Neural crest cell (in vitro differentiated cells): ENCODE results near the gene AKAP7. TPM values are rescaled to one million over a fixed set of nuclear protein-coding genes. Genes with fewer than 3 reads are reported as not detected.

Experiments used
- DNase-seq: peaks from one replicate; pipeline ENCODE4 v3.0.0; 2021; ENCODE audit warnings: low read depth, mixed read lengths, low spot score
- H3K27ac Mint-ChIP-seq: one replicate; pipeline ENCODE4 v1.8.0; 2021; ENCODE audit warnings: mild to moderate bottlenecking, mixed read lengths; ENCODE audit not compliant: unreplicated experiment
- H3K27me3 Mint-ChIP-seq: 2 replicates; pipeline ENCODE4 v1.8.0; 2021; ENCODE audit warnings: low read depth, mild to moderate bottlenecking, mixed read lengths
- H3K36me3 Mint-ChIP-seq: 2 replicates; pipeline ENCODE4 v1.8.0; 2021; ENCODE audit warnings: low read depth, mild to moderate bottlenecking, mixed read lengths
- H3K4me1 Mint-ChIP-seq: 2 replicates; pipeline ENCODE4 v1.8.0; 2021; ENCODE audit warnings: mixed read lengths
- H3K4me3 Mint-ChIP-seq: one replicate; pipeline ENCODE4 v1.8.0; 2021; ENCODE audit warnings: mild to moderate bottlenecking, mixed read lengths
- H3K9me3 Mint-ChIP-seq: 2 replicates; pipeline ENCODE4 v1.8.0; 2021; ENCODE audit warnings: mixed read lengths
- CTCF ChIP-seq: fragments of 200-600 bp; sonication (generic); conservative IDR thresholded peaks from 2 replicates; pipeline ENCODE4 v1.5.0; 2021; ENCODE audit warnings: antibody characterized with exemption, mild to moderate bottlenecking
- total RNA-seq: library from RNA; stranded (reverse); gene quantifications from 2 replicates; pipeline ENCODE4 v1.2.1, GENCODE V29; 2021

Gene AKAP7
- total RNA-seq, 1 donor from 2014 or later = 7.8 TPM

- Mint-ChIP-seq H3K27ac (no peak overlapping the region), H3K9me3 (no peaks in the 10 kb centered on the region), H3K36me3 (no peaks in the 10 kb centered on the region), H3K27me3 (no peaks in the 10 kb centered on the region), H3K4me3 (no peak overlapping the region), H3K4me1 (peaks cover 8% of the 10 kb centered on the region)
- DNase-seq = no peak
- no peak for TF ChIP-seq CTCF
Observed at GRCh38 chr6:131231891-131232290, 96.6 kb downstream of the AKAP7 start.

- no peak for DNase-seq
Observed at GRCh38 chr6:131244942-131245341, 109.7 kb downstream of the AKAP7 start.

GRCh38 chr6:131250122-131250521 lies 114.9 kb downstream of the AKAP7 start:
- peak; percentile 16 for DNase-seq
- Mint-ChIP-seq H3K4me3 (peak overlapping the region; percentile 71), H3K36me3 (peaks cover 2% of the 10 kb centered on the region), H3K9me3 (no peaks in the 10 kb centered on the region), H3K27me3 (no peaks in the 10 kb centered on the region), H3K27ac (no peak overlapping the region), H3K4me1 (peaks cover 26% of the 10 kb centered on the region)
- TF ChIP-seq CTCF = no peak

More at GRCh38 chr6:131244942-131245341, 109.7 kb downstream of the AKAP7 start:
- no peak overlapping the region for H3K27ac Mint-ChIP-seq
- H3K27me3 Mint-ChIP-seq = no peaks in the 10 kb centered on the region
- no peak overlapping the region for H3K4me3 Mint-ChIP-seq
- TF ChIP-seq CTCF = no peak
- peaks cover 8% of the 10 kb centered on the region for H3K36me3 Mint-ChIP-seq
- H3K9me3 Mint-ChIP-seq = peaks cover 5% of the 10 kb centered on the region
- peaks cover 6% of the 10 kb centered on the region for H3K4me1 Mint-ChIP-seq

- Mint-ChIP-seq H3K27ac (no peak overlapping the region), H3K4me1 (peaks cover 26% of the 10 kb centered on the region), H3K36me3 (no peaks in the 10 kb centered on the region), H3K4me3 (peak overlapping the region; percentile 71), H3K27me3 (no peaks in the 10 kb centered on the region), H3K9me3 (no peaks in the 10 kb centered on the region)
- no peak for DNase-seq
- TF ChIP-seq CTCF = no peak
Observed at GRCh38 chr6:131250936-131251335, 115.7 kb downstream of the AKAP7 start.

GRCh38 chr6:131251590-131252199 lies 116.4 kb downstream of the AKAP7 start:
- no peak overlapping the region for H3K4me3 Mint-ChIP-seq

More at GRCh38 chr6:131251590-131252199, 116.4 kb downstream of the AKAP7 start:
- no peaks in the 10 kb centered on the region for H3K9me3 Mint-ChIP-seq
- no peak overlapping the region for H3K27ac Mint-ChIP-seq
- no peaks in the 10 kb centered on the region for H3K36me3 Mint-ChIP-seq
- H3K4me1 Mint-ChIP-seq = peaks cover 26% of the 10 kb centered on the region
- no peak for TF ChIP-seq CTCF
- no peak for DNase-seq
- no peaks in the 10 kb centered on the region for H3K27me3 Mint-ChIP-seq
